GM23248 (cell line): ENCODE measurements around the gene DIP2C. TPM values are rescaled to one million over a fixed set of nuclear protein-coding genes. Genes with fewer than 3 reads are reported as not detected.
"Not testable (repeated sequence)": the region's sequence is repeated elsewhere in the genome, so short reads cannot be mapped to it uniquely, and the experiment has no call there.

Experiments
- DNase-seq: peaks from one replicate; pipeline ENCODE4 v3.0.0-alpha.2; 2015
- H2AFZ ChIP-seq: fragments of 200-600 bp; sonication (generic); 2 replicates; pipeline ENCODE4 v1.6.1; 2016; ENCODE audit warnings: antibody characterized with exemption
- H3F3A ChIP-seq: fragments of 200-600 bp; sonication (generic); 2 replicates; pipeline ENCODE4 v1.6.1; 2016; ENCODE audit warnings: mild to moderate bottlenecking, antibody characterized with exemption, mixed run types; ENCODE audit not compliant: insufficient read depth
- H3K27ac ChIP-seq: fragments of 200-600 bp; sonication (generic); 2 replicates; pipeline ENCODE4 v1.5.1; 2016; ENCODE audit warnings: mild to moderate bottlenecking
- H3K27me3 ChIP-seq: fragments of 200-600 bp; sonication (generic); replicated peaks from 2 replicates; pipeline ENCODE4 v1.6.1; 2016; ENCODE audit warnings: mild to moderate bottlenecking; ENCODE audit not compliant: insufficient read depth
- H3K36me3 ChIP-seq: fragments of 200-600 bp; sonication (generic); 2 replicates; pipeline ENCODE4 v1.6.1; 2016; ENCODE audit warnings: low read depth, mild to moderate bottlenecking
- H3K4me1 ChIP-seq: fragments of 200-600 bp; sonication (generic); 2 replicates; pipeline ENCODE4 v1.6.1; 2016; ENCODE audit warnings: mild to moderate bottlenecking; ENCODE audit not compliant: insufficient read depth
- H3K4me2 ChIP-seq: fragments of 200-600 bp; sonication (generic); one replicate; pipeline ENCODE4 v1.6.1; 2016; ENCODE audit warnings: mild to moderate bottlenecking; ENCODE audit not compliant: unreplicated experiment
- H3K4me3 ChIP-seq: fragments of 200-600 bp; sonication (generic); 2 replicates; pipeline ENCODE4 v1.5.1; 2016; ENCODE audit warnings: mild to moderate bottlenecking
- H3K79me2 ChIP-seq: fragments of 200-600 bp; sonication (generic); 2 replicates; pipeline ENCODE4 v1.6.1; 2016; ENCODE audit warnings: mild to moderate bottlenecking; ENCODE audit not compliant: insufficient read depth
- H3K9ac ChIP-seq: fragments of 200-600 bp; sonication (generic); 2 replicates; pipeline ENCODE4 v1.6.1; 2016; ENCODE audit warnings: mild to moderate bottlenecking
- H3K9me2 ChIP-seq: fragments of 200-600 bp; sonication (generic); 2 replicates; pipeline ENCODE4 v1.6.1; 2016; ENCODE audit warnings: mixed run types, mild to moderate bottlenecking, moderate library complexity; ENCODE audit not compliant: insufficient read depth
- H3K9me3 ChIP-seq: fragments of 200-600 bp; sonication (generic); one replicate; pipeline ENCODE4 v1.6.1; 2017; ENCODE audit warnings: low read depth
- H4K20me1 ChIP-seq: fragments of 200-600 bp; sonication (generic); 2 replicates; pipeline ENCODE4 v1.6.0; 2016; ENCODE audit not compliant: insufficient read depth
- EZH2 ChIP-seq: fragments of 200-600 bp; sonication (generic); IDR thresholded peaks from 2 replicates; pipeline ENCODE4 v1.6.1; 2018; ENCODE audit warnings: antibody characterized with exemption, mild to moderate bottlenecking; ENCODE audit not compliant: insufficient read depth, poor library complexity, severe bottlenecking
- EZH2phosphoT487 ChIP-seq: fragments of 200-600 bp; sonication (generic); IDR thresholded peaks from 2 replicates; pipeline ENCODE4 v1.6.1; 2018; ENCODE audit warnings: antibody characterized with exemption, moderate library complexity, mild to moderate bottlenecking, low read depth; ENCODE audit not compliant: insufficient read depth
- WGBS, 2 experiments: methylation state at CpG; one replicate each; pipeline ENCODE4 v1.1.6; 2015 to 2017; ENCODE audit warnings: low lambda C conversion rate in 2 of 2, low coverage in 1 of 2; ENCODE audit errors: missing lambda C conversion rate in 2 of 2; 5-methylcytosine and 5-hydroxymethylcytosine counted together
- in situ Hi-C: fragments of 300-500 bp; cut with MboI; formaldehyde crosslinking; loops from 2 replicates; pipeline ENCODE4 v1.15.0; 2020
- polyA plus RNA-seq: library from polyadenylated mRNA; unstranded; fragments of >200 nt; fragmentation: Nextera tagmentation; extraction: Ambion mirVana; gene quantifications from 2 replicates; pipeline ENCODE4 v1.2.1, GENCODE V29; 2016
- total RNA-seq: library from RNA; depleted of rRNA; stranded (reverse); fragments of >200 nt; shearing (Covaris generic); gene quantifications from 2 replicates; pipeline ENCODE4 v1.2.3, GENCODE V29; 2014

DIP2C gene
- total and polyA plus RNA-seq, 2 experiments from 2014 or later = 12.0 to 13.1 TPM

DNA sequence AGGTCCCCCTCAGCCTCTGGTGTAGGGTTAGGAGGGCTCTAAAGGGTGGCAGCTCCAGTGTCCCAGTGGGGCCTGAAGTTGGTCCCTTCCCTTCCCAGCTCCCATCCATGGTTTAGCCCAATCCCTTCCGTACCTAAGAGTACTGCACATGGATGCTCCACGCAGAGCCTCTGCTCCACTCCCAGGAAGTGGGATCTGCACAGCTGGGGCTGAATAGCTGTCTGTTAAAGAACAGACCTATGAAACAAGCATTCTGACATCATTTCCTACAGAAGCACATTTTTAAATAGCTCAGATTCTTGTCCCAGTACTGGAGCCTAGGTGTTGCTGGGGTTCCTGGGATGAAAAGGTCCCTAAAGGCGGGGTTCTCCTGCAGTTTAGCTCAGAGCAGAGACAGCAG, 418.3 kb downstream of the DIP2C start:
- no peaks in the 10 kb centered on the region for H3K27me3 ChIP-seq
- H3F3A ChIP-seq = no peaks in the 10 kb centered on the region
- H3K79me2 ChIP-seq = no peaks in the 10 kb centered on the region
- H2AFZ ChIP-seq = no peak overlapping the region
- H3K9me3 ChIP-seq = no peaks in the 10 kb centered on the region
- DNase-seq = no peak
- no peaks in the 10 kb centered on the region for H4K20me1 ChIP-seq
- H3K9me2 ChIP-seq = no peaks in the 10 kb centered on the region
- no peak overlapping the region for H3K27ac ChIP-seq
- no peak overlapping the region for H3K4me2 ChIP-seq
- no peak overlapping the region for H3K9ac ChIP-seq
- H3K4me1 ChIP-seq = no peaks in the 10 kb centered on the region
- no peak for TF ChIP-seq EZH2
- TF ChIP-seq EZH2phosphoT487 = no peak
- no peaks in the 10 kb centered on the region for H3K36me3 ChIP-seq
- no peak overlapping the region for H3K4me3 ChIP-seq
- WGBS, 2 experiments = 75 to 79% methylated on average over 3 of the region's 3 CpGs
- in situ Hi-C loops = no loop called here

DNA sequence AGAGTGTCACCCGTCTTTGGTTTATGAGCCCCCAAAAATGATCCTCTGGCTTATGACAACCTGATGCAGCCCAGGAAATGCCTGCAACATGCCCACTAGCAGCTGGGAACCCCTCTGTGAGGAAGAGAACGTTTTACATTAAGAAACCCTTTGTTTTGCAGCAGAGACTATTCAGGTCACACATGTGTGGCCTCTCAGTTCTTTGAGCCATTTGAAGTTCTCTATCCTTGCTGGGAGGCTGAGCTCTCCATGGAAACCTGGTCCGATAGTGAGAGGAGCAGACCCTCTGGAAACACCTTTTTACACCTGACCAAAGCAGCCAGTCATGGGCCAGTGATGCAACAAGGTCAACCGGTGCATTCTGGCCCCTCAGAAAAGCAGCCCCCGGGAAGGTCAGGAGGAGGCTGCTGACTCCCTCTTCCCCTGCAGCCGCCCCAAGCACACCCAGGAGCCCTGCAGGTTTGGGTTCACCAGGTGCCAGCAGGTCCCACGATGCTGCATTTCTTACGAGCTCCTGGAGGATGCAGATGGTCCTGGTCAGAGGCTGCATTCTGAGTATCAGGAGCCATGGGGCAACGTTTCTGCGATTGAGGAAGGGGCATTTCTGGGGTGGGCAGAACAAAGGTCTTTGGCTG, 419.9 kb downstream of the DIP2C start:
- Histone ChIP-seq H3K79me2 (no peaks in the 10 kb centered on the region), H3K9me2 (no peaks in the 10 kb centered on the region), H3F3A (no peaks in the 10 kb centered on the region), H3K27me3 (no peaks in the 10 kb centered on the region), H2AFZ (no peak overlapping the region), H3K4me3 (no peak overlapping the region), H3K36me3 (no peaks in the 10 kb centered on the region), H4K20me1 (no peaks in the 10 kb centered on the region), H3K4me1 (no peaks in the 10 kb centered on the region), H3K4me2 (no peak overlapping the region), H3K27ac (no peak overlapping the region), H3K9me3 (no peaks in the 10 kb centered on the region), H3K9ac (no peak overlapping the region)
- WGBS, 2 experiments = 51 to 55% methylated on average over 10 of the region's 10 CpGs
- in situ Hi-C loops = no loop called here
- no peak for DNase-seq
- no peak for TF ChIP-seq EZH2
- no peak for TF ChIP-seq EZH2phosphoT487

DNA sequence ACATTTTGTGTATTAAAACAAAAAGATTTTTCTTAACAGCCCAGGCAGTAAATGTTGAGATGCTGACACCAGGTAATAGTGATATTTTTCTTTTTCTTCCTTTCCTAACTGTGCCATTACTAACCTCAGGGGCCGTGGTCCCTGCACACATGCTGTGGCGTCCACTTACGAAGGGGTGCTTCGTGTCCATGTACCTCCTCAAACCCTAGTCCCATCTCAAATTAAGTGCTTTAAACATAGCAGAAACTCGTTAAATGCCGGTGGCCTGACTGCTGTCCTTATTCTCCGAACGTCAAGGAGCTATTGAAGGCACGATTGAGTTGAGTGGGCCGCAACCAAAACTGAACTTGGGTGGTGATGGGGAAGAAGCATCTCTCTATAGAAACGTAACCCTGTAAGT, 421.8 kb downstream of the DIP2C start:
- Histone ChIP-seq H3K79me2 (no peaks in the 10 kb centered on the region), H3K9me2 (no peaks in the 10 kb centered on the region), H2AFZ (no peak overlapping the region), H3K36me3 (no peaks in the 10 kb centered on the region), H3K9ac (no peak overlapping the region), H4K20me1 (no peaks in the 10 kb centered on the region), H3K4me1 (no peaks in the 10 kb centered on the region), H3K27ac (no peak overlapping the region), H3F3A (no peaks in the 10 kb centered on the region), H3K27me3 (no peaks in the 10 kb centered on the region), H3K4me3 (no peak overlapping the region), H3K4me2 (no peak overlapping the region), H3K9me3 (no peaks in the 10 kb centered on the region)
- TF ChIP-seq EZH2phosphoT487 (no peak), EZH2 (no peak)
- 89 to 91% methylated on average over 11 of the region's 11 CpGs for WGBS, 2 experiments
- DNase-seq = no peak
- in situ Hi-C loops = no loop called here

DNA sequence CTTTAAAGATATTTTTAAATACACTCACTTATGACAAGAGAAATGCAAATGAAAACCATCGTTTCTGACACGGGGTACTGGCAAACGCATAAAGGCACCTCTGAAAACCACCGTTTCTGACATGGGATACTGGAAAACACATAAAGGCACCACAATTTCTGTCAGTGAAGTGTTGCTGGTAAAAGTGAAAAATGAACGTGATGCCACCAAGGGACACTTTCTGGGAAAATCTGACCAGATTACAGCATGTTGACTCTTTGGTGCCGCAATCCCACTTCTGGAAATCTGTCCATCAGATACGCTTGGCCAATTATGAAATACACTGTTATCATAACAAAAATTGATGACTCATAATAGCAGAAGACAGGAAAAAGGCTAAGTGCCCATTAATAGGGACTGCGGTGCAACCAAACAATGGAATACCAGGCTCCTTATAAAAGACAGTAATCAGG, 422.5 kb downstream of the DIP2C start:
- Histone ChIP-seq H3K36me3 (no peaks in the 10 kb centered on the region), H3K4me1 (no peaks in the 10 kb centered on the region), H3K27ac (no peak overlapping the region), H3K79me2 (no peaks in the 10 kb centered on the region), H2AFZ (no peak overlapping the region), H3K4me3 (no peak overlapping the region), H3K27me3 (no peaks in the 10 kb centered on the region), H3F3A (no peaks in the 10 kb centered on the region), H3K9me2 (no peaks in the 10 kb centered on the region), H3K4me2 (no peak overlapping the region), H4K20me1 (no peaks in the 10 kb centered on the region), H3K9me3 (no peaks in the 10 kb centered on the region), H3K9ac (no peak overlapping the region)
- TF ChIP-seq EZH2 (no peak), EZH2phosphoT487 (no peak)
- 62 to 64% methylated on average over 8 of the region's 8 CpGs for WGBS, 2 experiments
- peak; percentile 33 for DNase-seq
- in situ Hi-C loops = no loop called here

DNA sequence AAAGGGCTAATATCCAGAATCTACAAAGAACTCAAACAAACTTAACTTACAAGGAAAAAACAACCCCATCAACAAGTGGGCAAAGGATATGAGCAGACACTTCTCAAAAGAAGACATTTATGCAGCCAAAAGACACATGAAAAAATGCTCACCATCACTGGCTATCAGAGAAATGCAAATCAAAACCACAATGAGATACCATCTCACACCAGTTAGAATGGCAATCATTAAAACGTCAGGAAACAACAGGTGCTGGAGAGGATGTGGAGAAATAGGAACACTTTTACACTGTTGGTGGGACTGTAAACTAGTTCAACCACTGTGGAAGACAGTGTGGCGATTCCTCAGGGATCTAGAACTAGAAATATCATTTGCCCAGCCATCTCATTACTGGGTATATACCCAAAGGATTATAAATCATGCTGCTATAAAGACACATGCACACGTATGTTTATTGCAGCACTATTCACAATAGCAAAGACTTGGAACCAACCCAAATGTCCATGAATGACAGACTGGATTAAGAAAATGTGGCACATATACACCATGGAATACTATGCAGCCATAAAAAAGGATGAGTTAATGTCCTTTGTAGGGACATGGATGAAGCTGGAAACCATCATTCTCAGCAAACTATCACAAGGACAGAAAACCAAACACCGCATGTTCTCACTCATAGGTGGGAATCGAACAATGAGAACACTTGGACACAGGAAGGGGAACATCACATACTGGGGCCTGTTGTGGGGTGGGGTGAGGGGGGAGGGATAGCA, 423.5 kb downstream of the DIP2C start:
- H3K9me2 ChIP-seq, H3K9me3 ChIP-seq, DNase-seq, H3K9ac ChIP-seq, H3K4me2 ChIP-seq, H3K79me2 ChIP-seq, H2AFZ ChIP-seq, H3K27me3 ChIP-seq, H4K20me1 ChIP-seq, H3K36me3 ChIP-seq, H3K4me1 ChIP-seq, H3K27ac ChIP-seq, H3K4me3 ChIP-seq, H3F3A ChIP-seq, in situ Hi-C loops: not testable (repeated sequence)
- WGBS, 2 experiments = 67 to 77% methylated on average over 5 of the region's 5 CpGs

DNA sequence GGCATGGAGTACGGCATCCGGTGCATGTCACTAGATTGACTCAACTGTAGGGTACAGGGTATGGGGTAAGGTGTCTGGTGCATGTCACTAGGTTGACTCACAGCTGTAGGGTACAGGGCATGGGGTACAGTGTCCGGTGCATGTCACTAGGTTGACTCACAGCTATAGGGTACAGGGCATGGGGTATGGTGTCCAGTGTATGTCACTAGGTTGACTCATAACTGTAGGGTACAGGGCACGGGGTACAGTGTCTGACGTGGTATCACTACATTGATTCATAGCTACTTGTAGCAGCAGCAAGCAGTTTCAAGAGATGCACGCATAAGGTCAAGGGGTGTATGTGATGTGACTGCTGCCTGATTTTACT, 424.4 kb downstream of the DIP2C start:
- H3K27me3 ChIP-seq, H3K9me3 ChIP-seq, H3K9me2 ChIP-seq, in situ Hi-C loops, H3K9ac ChIP-seq, H3K4me3 ChIP-seq, H3K36me3 ChIP-seq, H3K4me1 ChIP-seq, DNase-seq, H3K27ac ChIP-seq, H4K20me1 ChIP-seq, H2AFZ ChIP-seq, H3F3A ChIP-seq, H3K4me2 ChIP-seq, H3K79me2 ChIP-seq: not testable (repeated sequence)
- WGBS, 2 experiments = 72 to 80% methylated on average over 6 of the region's 6 CpGs
